HepG2 (cell line): ENCODE measurements around the gene TAP1. TPM values are rescaled to one million over a fixed set of nuclear protein-coding genes. Genes with fewer than 3 reads are reported as not detected.

Experiments
- ATAC-seq: fragments of 200-7000 bp; cut with Tn5 transposase; 3 replicates; pipeline ENCODE4 v1.9.1; 2020; ENCODE audit warnings: mild to moderate bottlenecking, moderate library complexity
- Bru-seq: library from RNA; stranded (reverse); fragments of 400-500 nt; gene quantifications from one replicate; lab custom pipeline; 2021; lab: Mats Ljungman, UMichigan
- BruChase-seq, 2 experiments: library from RNA; stranded (reverse); fragments of 400-500 nt; gene quantifications; one replicate each; lab custom pipeline; 2021; lab: Mats Ljungman, UMichigan
- BruUV-seq: library from RNA; stranded (reverse); fragments of 400-500 nt; replicated peaks from 2 replicates; lab custom pipeline; 2021; lab: Mats Ljungman, UMichigan
- CTCF ChIA-PET: fragments of 300-600 bp; formaldehyde crosslinking; extraction: SDS; loops from one replicate; lab custom pipeline; 2021; ENCODE audit warnings: low total read pairs, inconsistent platforms, low intra/inter-chr PET ratio; lab: Yijun Ruan, JAX
- POLR2A ChIA-PET: fragments of 350-600 bp; sonication (Branson Sonifier 250); formaldehyde crosslinking; loops from one replicate; lab custom pipeline; 2020; ENCODE audit warnings: antibody characterized with exemption, inconsistent platforms; lab: Yijun Ruan, JAX
- DNase-seq: peaks from one replicate; pipeline ENCODE4 v3.0.0-alpha.2; 2015; ENCODE audit warnings: low spot score
- FAIRE-seq: peaks from 3 replicates; lab custom pipeline; 2011; peaks lifted over from hg19 to GRCh38; lab: Jason Lieb, UNC
- H2AFZ ChIP-seq: one replicate; pipeline ENCODE4 v1.6.1; 2011; ENCODE audit warnings: low read length, inconsistent platforms
- H3K27ac ChIP-seq: fragments of 300-600 bp; 3 replicates; pipeline ENCODE4 v1.8.0; 2011; ENCODE audit warnings: mixed run types, mild to moderate bottlenecking, mixed read lengths, low read length, inconsistent platforms; ENCODE audit not compliant: insufficient read depth; ENCODE audit errors: extremely low read length
- H3K27me3 ChIP-seq, 2 experiments: fragments of 200-600 bp in 1 of 2; 2 replicates in 1 of 2; 3 replicates in 1 of 2; pipeline versions ENCODE4 v1.6.0 to v1.8.0; 2011; ENCODE audit warnings: low read length in 2 of 2, mild to moderate bottlenecking in 2 of 2, moderate library complexity in 2 of 2, inconsistent platforms in 1 of 2; ENCODE audit not compliant: insufficient read depth in 2 of 2, control insufficient read depth in 1 of 2
- H3K36me3 ChIP-seq, 2 experiments: fragments of 200-600 bp in 1 of 2; replicated peaks in 1 of 2; 2 replicates in 1 of 2; 3 replicates in 1 of 2; pipeline versions ENCODE4 v1.5.1 to v1.8.0; 2011; ENCODE audit warnings: low read length in 2 of 2, inconsistent platforms in 1 of 2; ENCODE audit not compliant: insufficient read depth in 2 of 2, control insufficient read depth in 1 of 2
- H3K4me1 ChIP-seq: 2 replicates; pipeline ENCODE4 v1.5.1; 2012; ENCODE audit warnings: low read length, inconsistent platforms; ENCODE audit not compliant: insufficient read depth
- H3K4me2 ChIP-seq: 2 replicates; pipeline ENCODE4 v1.6.0; 2011; ENCODE audit warnings: low read depth, low read length, inconsistent platforms
- H3K4me3 ChIP-seq, 3 experiments: fragments of 200-600 bp in 1 of 3; sonication (generic), shearing (Covaris generic) in 1 of 3; replicated peaks in 1 of 3; 2 replicates each; pipeline ENCODE4 v1.5.1; 2011 to 2016; ENCODE audit warnings: low read length in 3 of 3, inconsistent platforms in 2 of 3, low read depth in 2 of 3, mild to moderate bottlenecking in 2 of 3, control low read depth in 1 of 3, mixed read lengths in 1 of 3; ENCODE audit not compliant: insufficient read depth in 1 of 3
- H3K79me2 ChIP-seq: one replicate; pipeline ENCODE4 v1.6.1; 2011; ENCODE audit warnings: low read length, inconsistent platforms; ENCODE audit not compliant: insufficient read depth
- H3K9ac ChIP-seq: 2 replicates; pipeline ENCODE4 v1.6.0; 2011; ENCODE audit warnings: mild to moderate bottlenecking, low read depth, low read length, inconsistent platforms; ENCODE audit not compliant: insufficient read depth
- H3K9me3 ChIP-seq: 2 replicates; pipeline ENCODE4 v1.5.1; 2012; ENCODE audit warnings: mild to moderate bottlenecking, low read length
- H4K20me1 ChIP-seq: 2 replicates; pipeline ENCODE4 v1.6.0; 2011; ENCODE audit warnings: inconsistent platforms, mild to moderate bottlenecking, low read length, moderate library complexity; ENCODE audit not compliant: insufficient read depth
- ATF7 ChIP-seq, 2 experiments: fragments of 450-650 bp in 1 of 2; sonication (generic) in 1 of 2; formaldehyde crosslinking in 1 of 2; IDR thresholded peaks; 2 replicates each; pipeline versions ENCODE4 v1.4.0 to v1.6.1; 2016 to 2020; ENCODE audit warnings: antibody characterized with exemption in 1 of 2, mild to moderate bottlenecking in 1 of 2, missing genetic modification reagents in 1 of 2
- FOXM1 ChIP-seq: sonication (generic); formaldehyde crosslinking; IDR thresholded peaks from 2 replicates; pipeline ENCODE4 v1.5.0; 2020; ENCODE audit warnings: missing genetic modification reagents
- IKZF1 ChIP-seq: fragments of 450-650 bp; IDR thresholded peaks from 2 replicates; pipeline ENCODE4 v1.7.1; 2016
- MAFK ChIP-seq, 2 experiments: IDR thresholded peaks in 1 of 2; conservative IDR thresholded peaks in 1 of 2; 2 replicates each; pipeline ENCODE4 v1.6.1; 2011; ENCODE audit warnings: improper control_type of control experiment in 2 of 2, low read length in 2 of 2
- NCOA1 ChIP-seq: sonication (generic); formaldehyde crosslinking; IDR thresholded peaks from 2 replicates; pipeline ENCODE4 v1.9.0; 2021; ENCODE audit warnings: missing genetic modification reagents
- RARA ChIP-seq: IDR thresholded peaks from 2 replicates; pipeline ENCODE4 v1.6.1; 2016; ENCODE audit warnings: missing genetic modification reagents, missing compliant biosample characterization
- SMARCE1 ChIP-seq: fragments of 450-650 bp; IDR thresholded peaks from 2 replicates; pipeline ENCODE4 v1.6.1; 2017; ENCODE audit warnings: borderline replicate concordance
- SYNCRIP ChIP-seq: fragments of 200-400 bp; formaldehyde crosslinking; IDR thresholded peaks from 2 replicates; pipeline ENCODE4 v1.6.1; 2018; ENCODE audit warnings: mild to moderate bottlenecking, low read depth, low read length; ENCODE audit not compliant: insufficient read depth
- ZBTB34 ChIP-seq: sonication (generic); formaldehyde crosslinking; IDR thresholded peaks from 2 replicates; pipeline ENCODE4 v1.8.0; 2022; ENCODE audit warnings: mild to moderate bottlenecking, missing genetic modification reagents
- ZNF24 ChIP-seq: fragments of 450-650 bp; IDR thresholded peaks from 2 replicates; pipeline ENCODE4 v1.6.1; 2017; ENCODE audit warnings: antibody characterized with exemption, mild to moderate bottlenecking
- ZNF576 ChIP-seq: sonication (generic); formaldehyde crosslinking; IDR thresholded peaks from 2 replicates; pipeline ENCODE4 v1.4.0; 2020; ENCODE audit warnings: mild to moderate bottlenecking, missing genetic modification reagents
- ZNF850 ChIP-seq: sonication (generic); formaldehyde crosslinking; conservative IDR thresholded peaks from 2 replicates; pipeline ENCODE4 v1.9.0; 2021; ENCODE audit warnings: mild to moderate bottlenecking, missing genetic modification reagents
- ZSCAN25 ChIP-seq: sonication (generic); formaldehyde crosslinking; IDR thresholded peaks from 2 replicates; pipeline ENCODE4 v1.8.0; 2022; ENCODE audit warnings: mild to moderate bottlenecking, missing genetic modification reagents
- WGBS: methylation state at CpG from one replicate; pipeline ENCODE4 v1.1.6; 2017; ENCODE audit warnings: low lambda C conversion rate; 5-methylcytosine and 5-hydroxymethylcytosine counted together
- in situ Hi-C: cut with HindIII; loops from 2 replicates; pipeline ENCODE4 v1.10.0; 2017; ENCODE audit warnings: low pct_unique_long_range_greater_than_20kb; ENCODE audit not compliant: extremely low pct_ligation_motif_present
- intact Hi-C: fragments of 100-400 bp; cut with micrococcal nuclease; formaldehyde crosslinking; loops from one replicate; pipeline ENCODE4 v1.10.0; 2022; ENCODE audit not compliant: unreplicated experiment
- long read RNA-seq, 2 experiments: library from RNA in 1 of 2; library from polyadenylated mRNA in 1 of 2; stranded (forward) in 1 of 2; unstranded in 1 of 2; transcript quantifications; one replicate each; pipeline ENCODE4 v2.0.0, GENCODE V29; 2019 to 2022
- polyA minus RNA-seq, 3 experiments: library from RNA; depleted of rRNA, polyadenylated mRNA; stranded (reverse); fragments of >200 nt; gene quantifications; 2 replicates each; pipeline ENCODE4 v1.2.3, GENCODE V29; 2011; ENCODE audit warnings: low replicate concordance in 1 of 3
- polyA plus RNA-seq, 8 experiments: library from polyadenylated mRNA; depleted of rRNA in 3 of 8; stranded (reverse) in 7 of 8; unstranded in 1 of 8; fragments of >200 nt; fragmentation: Illumina TruSeq in 4 of 8; extraction: Trizol in 4 of 8; gene quantifications; 2 replicates each; pipeline versions ENCODE4 v1.2.1 to v1.2.3, GENCODE V29; 2011 to 2016; ENCODE audit warnings: low read depth in 4 of 8, missing spikeins in 1 of 8, mixed read lengths in 1 of 8; ENCODE audit not compliant: insufficient read depth in 1 of 8
- total RNA-seq, 5 experiments: library from RNA; depleted of rRNA; stranded (reverse); fragments of >200 nt; fragmentation: Illumina TruSeq; extraction: Trizol; gene quantifications; 2 replicates each; pipeline ENCODE4 v1.2.3, GENCODE V29; 2016; ENCODE audit warnings: low read depth in 1 of 5

The TAP1 gene
- 23.0 and 52.2 TPM in 2 replicates for total RNA-seq (2016; rRNA removed; fragmentation: Illumina TruSeq; extraction: Trizol)
- total RNA-seq (2016; cell fraction: cytosol; rRNA removed; fragmentation: Illumina TruSeq; extraction: Trizol; ENCODE audit: low read depth) = 9.3 and 11.5 TPM in 2 replicates
- total RNA-seq (2016; cell fraction: insoluble cytoplasmic fraction; rRNA removed; fragmentation: Illumina TruSeq; extraction: Trizol) = 22.7 and 50.5 TPM in 2 replicates
- 19.4 and 21.5 TPM in 2 replicates for total RNA-seq (2016; cell fraction: membrane; rRNA removed; fragmentation: Illumina TruSeq; extraction: Trizol)
- 42.8 and 46.0 TPM in 2 replicates for total RNA-seq (2016; cell fraction: nucleus; rRNA removed; fragmentation: Illumina TruSeq; extraction: Trizol)
- 31.2 and 34.5 TPM in 2 replicates for polyA plus RNA-seq (2011; rRNA removed)
- polyA plus RNA-seq (2011; cell fraction: cytosol; rRNA removed) = 27.9 and 29.3 TPM in 2 replicates
- 33.1 and 33.7 TPM in 2 replicates for polyA plus RNA-seq (2011; cell fraction: nucleus; rRNA removed)
- polyA plus RNA-seq (2012) = 13.9 and 21.5 TPM in 2 replicates
- polyA plus RNA-seq (2016; cell fraction: cytosol; fragmentation: Illumina TruSeq; extraction: Trizol; ENCODE audit: low read depth) = 7.3 TPM in 2 replicates
- polyA plus RNA-seq (2016; cell fraction: insoluble cytoplasmic fraction; fragmentation: Illumina TruSeq; extraction: Trizol; ENCODE audit: low read depth) = 17.6 and 20.8 TPM in 2 replicates
- 11.8 and 14.3 TPM in 2 replicates for polyA plus RNA-seq (2016; cell fraction: membrane; fragmentation: Illumina TruSeq; extraction: Trizol; ENCODE audit: low read depth)
- 60.4 and 64.9 TPM in 2 replicates for polyA plus RNA-seq (2016; cell fraction: nucleus; fragmentation: Illumina TruSeq; extraction: Trizol; ENCODE audit: insufficient read depth, low read depth)
- polyA minus RNA-seq (2011; rRNA and poly(A)+ RNA removed; ENCODE audit: low replicate concordance) = 46.0 and 105 TPM in 2 replicates
- 18.2 and 19.3 TPM in 2 replicates for polyA minus RNA-seq (2011; cell fraction: cytosol; rRNA and poly(A)+ RNA removed)
- polyA minus RNA-seq (2011; cell fraction: nucleus; rRNA and poly(A)+ RNA removed) = 7.5 and 13.4 TPM in 2 replicates
- Bru-seq, nascent RNA = percentile 51 among the genes with signal in this experiment
- percentile 76 among the genes with signal in this experiment for BruChase-seq, experiment 1, labeled RNA remaining after a 6-hour chase
- BruChase-seq, experiment 2, labeled RNA remaining after a 2-hour chase = percentile 63 among the genes with signal in this experiment
- long read RNA-seq, experiment 1, transcript TAP1-201 (11 exons, 2,959 nt) = major isoform, 28 of 36 reads
- long read RNA-seq, experiment 1, partial matches to known transcripts = 6 of 36 reads
- long read RNA-seq, experiment 1, other reads (novel, unspliced or antisense) = 2 of 36 reads
- long read RNA-seq, experiment 2, transcript TAP1-201 (11 exons, 2,959 nt) = major isoform, 63 of 94 reads
- long read RNA-seq, experiment 2, transcript TAP1-202 (5 exons, 2,542 nt) = minor isoform, 5 of 94 reads
- long read RNA-seq, experiment 2, partial matches to known transcripts = 16 of 94 reads
- long read RNA-seq, experiment 2, other reads (novel, unspliced or antisense) = 10 of 94 reads

- no TSS peak for BruUV-seq
- intact Hi-C loops = loop anchor here (1.0 kb wide), 2 partner anchors 9 to 15 kb away; partner anchors contain the start of genes PSMB8 and TAP2
- H3K27me3 ChIP-seq = no peaks in the 10 kb centered on the region; a peak in 1 of 5 replicates
- H3K4me1 ChIP-seq = peaks cover 26% of the 10 kb centered on the region
- peak within 1 kb of the TSS; percentile 72 for H3K9ac ChIP-seq
- POLR2A ChIA-PET = interaction anchor here (0.6 to 3.8 kb wide), 6 partner anchors 8 to 117 kb away, joined by 4 to 69 read pairs (median 26); partner anchors contain the start of genes BRD2, PSMB8 and TAP2
- peak within 1 kb of the TSS; percentile 91 for H2AFZ ChIP-seq
- DNase-seq (peak; percentile 88), ATAC-seq (peak; percentile 89), FAIRE-seq (peak; percentile 60)
- H3K27ac ChIP-seq = peak within 1 kb of the TSS; percentile 62
- peak within 1 kb of the TSS; percentile 93 to 96 (median 95) for H3K4me3 ChIP-seq
- H4K20me1 ChIP-seq = no peaks in the 10 kb centered on the region
- peak within 1 kb of the TSS; percentile 98 for H3K4me2 ChIP-seq
- CTCF ChIA-PET = interaction anchor here (0.7 to 2.4 kb wide), 4 partner anchors 12 to 28 kb away, joined by 4 to 39 read pairs (median 4); partner anchors contain the start of gene TAP2
- in situ Hi-C loops = no loop called here
- H3K36me3 ChIP-seq = peaks cover 0 to 6% of the 10 kb centered on the region in 2 experiments; a peak in 1 of 5 replicates
- H3K79me2 ChIP-seq = no peaks in the 10 kb centered on the region
- WGBS = under 1% methylated on average over 41 of the region's 68 CpGs
- H3K9me3 ChIP-seq = no peaks in the 10 kb centered on the region
- TF ChIP-seq ZBTB34 (CRISPR knock-in tag) (peak; percentile 80), ZNF24 (no peak; the same call in 1 of the 2 replicates), RARA (CRISPR knock-in tag) (no peak; the same call in none of the 2 replicates), FOXM1 (0 out of 2 replicates have a peak, but pooled peaks have one; percentile 18), IKZF1 (no peak), ZSCAN25 (CRISPR knock-in tag) (peak; percentile 95), ATF7 (IDR thresholded peaks at IDR 0.05) (no peak), ATF7 (CRISPR knock-in tag; IDR thresholded peaks at IDR 0.05) (no peak; the same call in 1 of the 2 replicates), NCOA1 (no peak), SYNCRIP (no peak), SMARCE1 (no peak), ZNF850 (CRISPR knock-in tag) (0 out of 2 replicates have a peak, but pooled peaks have one; percentile 64), MAFK (conservative IDR thresholded peaks at IDR 0.05 in 1 of 2, IDR thresholded peaks at IDR 0.05 in 1 of 2; ENCODE audit: low read length in 2 of 2) (no peak), ZNF576 (peak; percentile 87; the same call in 1 of the 2 replicates)
These were observed at the start of gene TAP1, which contains the start of gene PSMB9 for GRCh38 chr6:32853541-32854375. TAP1 (minus strand) TSS chr6:32853704; CDS start chr6:32853636, 68 bp downstream. PSMB9 (plus strand) TSS chr6:32854192; CDS start chr6:32854230, 38 bp downstream.
